Activated B cell treated with CpG ODN at 0.5 μM for 24 hours (primary cell): ENCODE measurements around the gene APP. TPM values are rescaled to one million over a fixed set of nuclear protein-coding genes. Genes with fewer than 3 reads are reported as not detected.

Experiments
- ATAC-seq: fragments of 200-7000 bp; cut with Tn5 transposase; one replicate; pipeline ENCODE4 v1.10.0; 2021; ENCODE audit warnings: low read depth, mild to moderate bottlenecking, moderate library complexity
- CTCF ChIA-PET: fragments of 350-600 bp; sonication (Branson Sonifier 250); formaldehyde crosslinking; loops from one replicate; lab custom pipeline; 2021; ENCODE audit warnings: antibody characterized with exemption; lab: Charles Lee
- POLR2A ChIA-PET: fragments of 350-600 bp; sonication (Branson Sonifier 250); formaldehyde crosslinking; loops from one replicate; lab custom pipeline; 2021; ENCODE audit warnings: antibody characterized with exemption; lab: Charles Lee
- DNase-seq: peaks from one replicate; pipeline ENCODE4 v3.0.0; 2022
- H3K27ac Mint-ChIP-seq: one replicate; pipeline ENCODE4 v1.8.0; 2020; ENCODE audit warnings: mixed read lengths
- H3K27me3 Mint-ChIP-seq: one replicate; pipeline ENCODE4 v1.8.0; 2021; ENCODE audit warnings: mixed read lengths
- H3K36me3 Mint-ChIP-seq: one replicate; pipeline ENCODE4 v1.8.0; 2021; ENCODE audit warnings: low read depth, mixed read lengths
- H3K4me1 Mint-ChIP-seq: one replicate; pipeline ENCODE4 v1.8.0; 2021; ENCODE audit warnings: mixed read lengths
- H3K4me3 Mint-ChIP-seq: one replicate; pipeline ENCODE4 v1.8.0; 2020; ENCODE audit warnings: mild to moderate bottlenecking, mixed read lengths
- H3K9me3 Mint-ChIP-seq: one replicate; pipeline ENCODE4 v1.8.0; 2020; ENCODE audit warnings: mixed read lengths
- CTCF ChIP-seq: fragments of 200-600 bp; IDR thresholded peaks from one replicate; pipeline ENCODE4 v1.8.0; 2022; ENCODE audit warnings: antibody characterized with exemption, mild to moderate bottlenecking
- intact Hi-C: fragments of 100-400 bp; cut with micrococcal nuclease; formaldehyde crosslinking; loops from one replicate; pipeline ENCODE4 v1.15.1; 2024
- total RNA-seq: library from RNA; stranded (reverse); gene quantifications from 2 replicates; pipeline ENCODE4 v1.2.3, GENCODE V29; 2022

APP gene
- total RNA-seq, 1 donor from 2014 or later, result 32.1 TPM

GRCh38 chr21:26140164-26140579 lies 30.4 kb downstream of the APP start:
- DNase-seq, result no peak
- no peak for ATAC-seq
- H3K27ac Mint-ChIP-seq, result no peak overlapping the region
- TF ChIP-seq CTCF, result no peak
- ChIA-PET CTCF (no interaction called here), POLR2A (no interaction called here)
- intact Hi-C loops, result no loop called here
- H3K9me3 Mint-ChIP-seq, result no peaks in the 10 kb centered on the region
- H3K4me3 Mint-ChIP-seq, result no peak overlapping the region
- peaks cover 6% of the 10 kb centered on the region for H3K4me1 Mint-ChIP-seq
- H3K36me3 Mint-ChIP-seq, result no peaks in the 10 kb centered on the region
- no peaks in the 10 kb centered on the region for H3K27me3 Mint-ChIP-seq

GRCh38 chr21:26138615-26139257 lies 31.8 kb downstream of the APP start:
- ChIA-PET CTCF (no interaction called here), POLR2A (no interaction called here)
- Mint-ChIP-seq H3K4me3 (no peak overlapping the region), H3K27me3 (no peaks in the 10 kb centered on the region), H3K36me3 (no peaks in the 10 kb centered on the region), H3K9me3 (no peaks in the 10 kb centered on the region), H3K27ac (no peak overlapping the region), H3K4me1 (peaks cover 6% of the 10 kb centered on the region)
- intact Hi-C loops, result no loop called here
- no peak for TF ChIP-seq CTCF
- no peak for DNase-seq
- no peak for ATAC-seq

- intact Hi-C loops, result no loop called here
- POLR2A ChIA-PET, result no interaction called here
- CTCF ChIA-PET, result interaction anchor here (0.7 kb wide), 1 partner anchor 649 kb away, joined by 3 read pairs; no protein-coding TSS in a partner anchor
- no peak overlapping the region for H3K27ac Mint-ChIP-seq
- ATAC-seq, result no peak
- no peak for DNase-seq
- no peaks in the 10 kb centered on the region for H3K27me3 Mint-ChIP-seq
- no peaks in the 10 kb centered on the region for H3K36me3 Mint-ChIP-seq
- H3K9me3 Mint-ChIP-seq, result no peaks in the 10 kb centered on the region
- peaks cover 6% of the 10 kb centered on the region for H3K4me1 Mint-ChIP-seq
- TF ChIP-seq CTCF, result no peak
- no peak overlapping the region for H3K4me3 Mint-ChIP-seq
Measured at GRCh38 chr21:26137379-26138060, 33.0 kb downstream of the APP start.

GRCh38 chr21:26136671-26137070 lies 33.9 kb downstream of the APP start:
- intact Hi-C loops, result no loop called here
- ChIA-PET POLR2A (no interaction called here), CTCF (no interaction called here)
- H3K36me3 Mint-ChIP-seq, result no peaks in the 10 kb centered on the region
- ATAC-seq, result peak; percentile 49
- H3K9me3 Mint-ChIP-seq, result no peaks in the 10 kb centered on the region
- H3K4me1 Mint-ChIP-seq, result peaks cover 6% of the 10 kb centered on the region
- H3K27me3 Mint-ChIP-seq, result no peaks in the 10 kb centered on the region
- DNase-seq, result no peak
- no peak overlapping the region for H3K4me3 Mint-ChIP-seq
- no peak for TF ChIP-seq CTCF
- no peak overlapping the region for H3K27ac Mint-ChIP-seq

- DNase-seq (no peak), ATAC-seq (no peak)
- Mint-ChIP-seq H3K9me3 (no peaks in the 10 kb centered on the region), H3K4me1 (peaks cover 6% of the 10 kb centered on the region), H3K27ac (no peak overlapping the region), H3K4me3 (no peak overlapping the region), H3K27me3 (no peaks in the 10 kb centered on the region), H3K36me3 (peaks cover 2% of the 10 kb centered on the region)
- no peak for TF ChIP-seq CTCF
- POLR2A ChIA-PET, result no interaction called here
- intact Hi-C loops, result no loop called here
- CTCF ChIA-PET, result no interaction called here
Measured at GRCh38 chr21:26135520-26135919, 35.0 kb downstream of the APP start.
